ENCODE results near the gene CWC15.
"Not testable (repeated sequence)": the region's sequence is repeated elsewhere in the genome, so short reads cannot be mapped to it uniquely, and the experiment has no call there.

CWC15 gene

GRCh38 chr11:94933223-94934130, 39.9 kb downstream of the CWC15 start:
- Histone ChIP-seq H3K9me3 (ENCODE audit: control insufficient read depth in 2 of 2, low read length in 2 of 2) (no peaks in the 10 kb centered on the region), H3K36me3 (ENCODE audit: control insufficient read depth in 2 of 2, insufficient read depth in 2 of 2, low read length in 2 of 2) (no peaks in the 10 kb centered on the region), H3K9ac (ENCODE audit: low read depth in 1 of 2, low read length in 2 of 2) (no peak overlapping the region), H3K4me1 (ENCODE audit: control insufficient read depth in 2 of 2, insufficient read depth in 2 of 2, low read length in 2 of 2) (no peaks in the 10 kb centered on the region), H3K4me3 (ENCODE audit: low read length in 2 of 2) (no peak overlapping the region), H3K27ac (ENCODE audit: low read depth in 2 of 2, low read length in 2 of 2) (no peak overlapping the region), H3K27me3 (ENCODE audit: control insufficient read depth in 2 of 2, insufficient read depth in 2 of 2, low read length in 2 of 2) (no peaks in the 10 kb centered on the region)

- no peaks in the 10 kb centered on the region for H3K27me3 ChIP-seq (ENCODE audit: control insufficient read depth in 2 of 2, insufficient read depth in 2 of 2, low read length in 2 of 2)
- no peak overlapping the region for H3K4me3 ChIP-seq (ENCODE audit: low read length in 2 of 2)
- H3K27ac ChIP-seq (ENCODE audit: low read depth in 2 of 2, low read length in 2 of 2): no peak overlapping the region
- H3K9ac ChIP-seq (ENCODE audit: low read depth in 1 of 2, low read length in 2 of 2): no peak overlapping the region
- H3K36me3 ChIP-seq (ENCODE audit: control insufficient read depth in 2 of 2, insufficient read depth in 2 of 2, low read length in 2 of 2): no peaks in the 10 kb centered on the region
- peaks cover 0 to 3% of the 10 kb centered on the region in 2 donors for H3K4me1 ChIP-seq (ENCODE audit: control insufficient read depth in 2 of 2, insufficient read depth in 2 of 2, low read length in 2 of 2)
- no peaks in the 10 kb centered on the region for H3K9me3 ChIP-seq (ENCODE audit: control insufficient read depth in 2 of 2, low read length in 2 of 2)
Measured at GRCh38 chr11:94932503-94932902, 40.9 kb downstream of the CWC15 start.

DNA sequence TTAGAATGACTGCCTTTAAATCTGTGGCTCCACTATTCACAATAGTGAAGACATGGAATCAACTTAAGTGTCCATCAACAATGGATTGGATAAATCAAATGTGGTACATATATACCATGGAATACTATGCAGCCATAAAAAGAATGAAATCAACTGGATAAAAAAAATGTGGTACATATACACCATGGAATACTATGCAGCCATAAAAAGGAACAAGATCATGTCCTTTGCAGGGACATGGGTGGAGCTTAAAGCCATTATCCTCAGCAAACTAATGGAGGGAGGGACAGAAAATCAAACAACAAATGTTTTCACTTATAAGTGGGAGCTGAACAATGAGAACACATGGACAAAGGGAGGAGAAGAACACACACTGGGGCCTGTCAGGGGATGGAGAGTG, 41.3 kb downstream of the CWC15 start:
- H3K9ac ChIP-seq (ENCODE audit: low read depth in 1 of 2, low read length in 2 of 2); H3K9me3 ChIP-seq (ENCODE audit: control insufficient read depth in 2 of 2, low read length in 2 of 2); H3K27me3 ChIP-seq (ENCODE audit: control insufficient read depth in 2 of 2, insufficient read depth in 2 of 2, low read length in 2 of 2); H3K27ac ChIP-seq (ENCODE audit: low read depth in 2 of 2, low read length in 2 of 2); H3K36me3 ChIP-seq (ENCODE audit: control insufficient read depth in 2 of 2, insufficient read depth in 2 of 2, low read length in 2 of 2); H3K4me1 ChIP-seq (ENCODE audit: control insufficient read depth in 2 of 2, insufficient read depth in 2 of 2, low read length in 2 of 2); H3K4me3 ChIP-seq (ENCODE audit: low read length in 2 of 2): not testable (repeated sequence)

DNA sequence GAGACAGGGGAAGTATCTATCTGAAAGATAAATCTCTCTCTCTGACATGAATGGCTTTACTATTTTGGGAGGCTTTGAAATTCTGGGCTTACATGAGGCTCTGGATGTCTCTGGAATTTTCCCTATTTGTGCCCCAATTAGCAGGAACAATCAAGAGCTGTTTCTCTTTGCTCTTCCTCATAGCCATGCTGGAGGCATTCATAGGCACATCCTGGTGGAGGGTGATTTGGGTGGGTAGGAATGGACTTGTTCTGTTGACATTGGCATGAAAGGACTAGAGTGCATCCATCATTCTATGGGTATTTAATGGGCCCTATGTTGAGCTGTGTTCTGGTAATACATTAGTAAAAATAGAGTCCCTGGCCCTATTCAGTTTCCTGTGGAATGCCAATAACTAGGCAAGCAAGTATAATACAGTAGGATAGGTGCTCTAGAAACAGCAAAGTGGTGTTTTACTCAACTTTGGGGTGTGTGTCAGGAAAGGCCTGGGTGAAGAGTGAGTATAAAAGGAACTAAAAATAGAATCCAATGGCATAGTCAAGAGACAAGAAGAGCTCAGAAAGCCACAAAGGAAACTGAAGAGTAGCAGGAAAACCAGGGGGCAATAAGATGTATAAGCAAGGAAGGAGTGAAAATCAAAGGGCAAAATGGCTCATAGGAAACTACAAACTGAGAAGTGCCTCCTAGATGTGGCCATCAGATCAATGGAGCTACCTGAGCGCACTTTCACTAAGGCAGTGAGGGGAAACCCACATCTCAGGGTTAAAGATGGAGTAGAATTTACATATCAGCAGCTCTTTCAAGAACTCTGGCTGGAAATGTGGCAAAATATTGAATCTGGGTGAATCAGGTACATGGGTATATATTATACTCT, 45.0 kb downstream of the CWC15 start:
- H3K27ac ChIP-seq (ENCODE audit: low read depth in 2 of 2, low read length in 2 of 2): no peak overlapping the region
- no peaks in the 10 kb centered on the region for H3K27me3 ChIP-seq (ENCODE audit: control insufficient read depth in 2 of 2, insufficient read depth in 2 of 2, low read length in 2 of 2)
- H3K36me3 ChIP-seq (ENCODE audit: control insufficient read depth in 2 of 2, insufficient read depth in 2 of 2, low read length in 2 of 2): no peaks in the 10 kb centered on the region
- H3K4me3 ChIP-seq (ENCODE audit: low read length in 2 of 2): no peak overlapping the region
- H3K9ac ChIP-seq (ENCODE audit: low read depth in 1 of 2, low read length in 2 of 2): no peak overlapping the region
- H3K9me3 ChIP-seq (ENCODE audit: control insufficient read depth in 2 of 2, low read length in 2 of 2): no peaks in the 10 kb centered on the region
- H3K4me1 ChIP-seq (ENCODE audit: control insufficient read depth in 2 of 2, insufficient read depth in 2 of 2, low read length in 2 of 2): peaks cover 0 to 9% of the 10 kb centered on the region in 2 donors

GRCh38 chr11:94926698-94927237, 46.6 kb downstream of the CWC15 start:
- peak overlapping the region; percentile 20 to 46 for H3K27ac ChIP-seq (ENCODE audit: low read depth in 2 of 2, low read length in 2 of 2)
- H3K36me3 ChIP-seq (ENCODE audit: control insufficient read depth in 2 of 2, insufficient read depth in 2 of 2, low read length in 2 of 2): no peaks in the 10 kb centered on the region
- H3K9ac ChIP-seq (ENCODE audit: low read depth in 1 of 2, low read length in 2 of 2): no peak overlapping the region
- peaks cover 0 to 9% of the 10 kb centered on the region in 2 donors for H3K4me1 ChIP-seq (ENCODE audit: control insufficient read depth in 2 of 2, insufficient read depth in 2 of 2, low read length in 2 of 2)
- H3K9me3 ChIP-seq (ENCODE audit: control insufficient read depth in 2 of 2, low read length in 2 of 2): no peaks in the 10 kb centered on the region
- no peaks in the 10 kb centered on the region for H3K27me3 ChIP-seq (ENCODE audit: control insufficient read depth in 2 of 2, insufficient read depth in 2 of 2, low read length in 2 of 2)
- no peak overlapping the region for H3K4me3 ChIP-seq (ENCODE audit: low read length in 2 of 2)

DNA sequence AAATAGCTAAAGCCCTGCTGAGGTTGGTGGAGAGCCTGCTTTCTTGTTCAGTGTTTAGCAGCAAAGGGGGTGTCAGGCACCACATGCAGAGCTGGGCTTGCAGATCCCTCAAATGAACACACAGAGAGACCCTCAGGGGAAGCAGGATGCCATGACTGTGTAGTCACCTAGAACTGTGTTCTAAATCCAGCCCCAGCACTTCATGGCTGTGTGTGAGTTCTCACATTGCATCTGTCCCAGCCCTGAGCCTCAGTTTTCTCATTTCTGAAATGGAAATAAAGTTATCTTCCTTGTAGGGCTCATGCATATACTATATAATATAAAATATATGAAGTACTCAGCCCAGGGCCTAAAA, 47.1 kb downstream of the CWC15 start:
- Histone ChIP-seq H3K27ac (ENCODE audit: low read depth in 2 of 2, low read length in 2 of 2) (no peak overlapping the region), H3K27me3 (ENCODE audit: control insufficient read depth in 2 of 2, insufficient read depth in 2 of 2, low read length in 2 of 2) (no peaks in the 10 kb centered on the region), H3K4me3 (ENCODE audit: low read length in 2 of 2) (no peak overlapping the region), H3K36me3 (ENCODE audit: control insufficient read depth in 2 of 2, insufficient read depth in 2 of 2, low read length in 2 of 2) (no peaks in the 10 kb centered on the region), H3K9ac (ENCODE audit: low read depth in 1 of 2, low read length in 2 of 2) (no peak overlapping the region), H3K9me3 (ENCODE audit: control insufficient read depth in 2 of 2, low read length in 2 of 2) (no peaks in the 10 kb centered on the region), H3K4me1 (ENCODE audit: control insufficient read depth in 2 of 2, insufficient read depth in 2 of 2, low read length in 2 of 2) (peaks cover 0 to 9% of the 10 kb centered on the region in 2 donors)

GRCh38 chr11:94925422-94926270, 47.7 kb downstream of the CWC15 start:
- Histone ChIP-seq H3K27ac (ENCODE audit: low read depth in 2 of 2, low read length in 2 of 2) (no peak overlapping the region), H3K9ac (ENCODE audit: low read depth in 1 of 2, low read length in 2 of 2) (no peak overlapping the region), H3K9me3 (ENCODE audit: control insufficient read depth in 2 of 2, low read length in 2 of 2) (no peaks in the 10 kb centered on the region), H3K4me3 (ENCODE audit: low read length in 2 of 2) (no peak overlapping the region), H3K27me3 (ENCODE audit: control insufficient read depth in 2 of 2, insufficient read depth in 2 of 2, low read length in 2 of 2) (no peaks in the 10 kb centered on the region), H3K36me3 (ENCODE audit: control insufficient read depth in 2 of 2, insufficient read depth in 2 of 2, low read length in 2 of 2) (no peaks in the 10 kb centered on the region), H3K4me1 (ENCODE audit: control insufficient read depth in 2 of 2, insufficient read depth in 2 of 2, low read length in 2 of 2) (peaks cover 0 to 9% of the 10 kb centered on the region in 2 donors)

DNA sequence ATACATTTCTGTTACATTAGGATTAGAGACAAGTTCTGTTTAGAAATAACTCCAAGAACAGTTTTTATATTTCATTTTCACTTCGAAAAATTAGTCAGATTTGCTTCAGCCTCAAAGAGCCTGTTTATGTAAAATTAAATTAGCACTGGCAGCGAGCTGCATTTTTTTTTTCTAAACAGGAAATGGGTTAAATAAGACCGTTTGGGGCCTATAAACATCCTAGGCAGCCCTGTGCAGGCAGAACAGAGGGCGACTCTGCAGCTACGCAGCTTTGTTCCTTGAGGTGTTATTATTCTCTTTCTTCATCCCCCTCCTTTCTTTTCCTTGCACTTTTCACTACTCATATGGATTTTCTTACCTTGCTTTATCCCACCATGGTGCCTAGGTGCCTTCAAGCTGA, 48.7 kb downstream of the CWC15 start:
- H3K9ac ChIP-seq (ENCODE audit: low read depth in 1 of 2, low read length in 2 of 2): no peak overlapping the region
- peaks cover 0 to 9% of the 10 kb centered on the region in 2 donors for H3K4me1 ChIP-seq (ENCODE audit: control insufficient read depth in 2 of 2, insufficient read depth in 2 of 2, low read length in 2 of 2)
- H3K27ac ChIP-seq (ENCODE audit: low read depth in 2 of 2, low read length in 2 of 2): peak overlapping the region in 1 of 2 donors; percentile 44
- H3K36me3 ChIP-seq (ENCODE audit: control insufficient read depth in 2 of 2, insufficient read depth in 2 of 2, low read length in 2 of 2): no peaks in the 10 kb centered on the region
- no peaks in the 10 kb centered on the region for H3K9me3 ChIP-seq (ENCODE audit: control insufficient read depth in 2 of 2, low read length in 2 of 2)
- no peak overlapping the region for H3K4me3 ChIP-seq (ENCODE audit: low read length in 2 of 2)
- H3K27me3 ChIP-seq (ENCODE audit: control insufficient read depth in 2 of 2, insufficient read depth in 2 of 2, low read length in 2 of 2): no peaks in the 10 kb centered on the region

DNA sequence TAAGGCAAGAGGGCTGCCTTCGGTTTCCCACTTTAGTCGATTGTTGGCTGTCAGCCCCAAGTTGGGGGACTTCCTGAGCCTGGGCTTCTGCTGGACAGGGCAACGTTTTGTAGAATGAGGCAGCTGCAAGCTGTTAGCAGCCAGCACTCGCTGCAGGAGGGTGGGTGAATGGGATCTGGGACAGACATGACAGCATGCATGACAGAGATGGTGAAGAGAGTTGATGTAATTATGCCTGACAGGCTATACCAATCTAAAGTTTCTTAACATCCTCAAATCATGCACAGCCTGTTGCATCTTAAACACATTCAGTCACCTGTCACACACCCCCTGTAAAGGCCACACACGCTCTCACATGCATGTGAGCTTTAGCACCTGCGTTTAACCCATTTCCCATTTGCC, 49.2 kb downstream of the CWC15 start:
- Histone ChIP-seq H3K4me3 (ENCODE audit: low read length in 2 of 2) (no peak overlapping the region), H3K36me3 (ENCODE audit: control insufficient read depth in 2 of 2, insufficient read depth in 2 of 2, low read length in 2 of 2) (no peaks in the 10 kb centered on the region), H3K27ac (ENCODE audit: low read depth in 2 of 2, low read length in 2 of 2) (no peak overlapping the region), H3K4me1 (ENCODE audit: control insufficient read depth in 2 of 2, insufficient read depth in 2 of 2, low read length in 2 of 2) (peaks cover 0 to 9% of the 10 kb centered on the region in 2 donors), H3K9me3 (ENCODE audit: control insufficient read depth in 2 of 2, low read length in 2 of 2) (no peaks in the 10 kb centered on the region), H3K9ac (ENCODE audit: low read depth in 1 of 2, low read length in 2 of 2) (no peak overlapping the region), H3K27me3 (ENCODE audit: control insufficient read depth in 2 of 2, insufficient read depth in 2 of 2, low read length in 2 of 2) (no peaks in the 10 kb centered on the region)
